WTC11 (cell line): ENCODE data around the gene SLC22A15.

Experiments
- CREB1 ChIP-seq: sonication (generic); formaldehyde crosslinking; IDR thresholded peaks from 2 replicates; pipeline ENCODE4 v1.8.0; 2023; ENCODE audit warnings: mild to moderate bottlenecking, missing genetic modification reagents
- CTCF ChIP-seq: fragments of 200-600 bp; IDR thresholded peaks from 2 replicates; pipeline ENCODE4 v1.8.0; 2022; ENCODE audit warnings: antibody characterized with exemption
- KAT7 ChIP-seq: sonication (generic); formaldehyde crosslinking; IDR thresholded peaks from 2 replicates; pipeline ENCODE4 v1.8.1; 2023; ENCODE audit warnings: missing genetic modification reagents, mild to moderate bottlenecking, borderline replicate concordance
- NFATC4 ChIP-seq: fragments of 250-450 bp; sonication (Bioruptor Pico); IDR thresholded peaks from 2 replicates; pipeline ENCODE4 v1.9.0; 2021; ENCODE audit warnings: mild to moderate bottlenecking
- NR3C1 ChIP-seq: sonication (generic); formaldehyde crosslinking; conservative IDR thresholded peaks from 2 replicates; pipeline ENCODE4 v1.8.1; 2023; ENCODE audit warnings: low read depth, mild to moderate bottlenecking, missing genetic modification reagents
- RELA ChIP-seq: sonication (generic); formaldehyde crosslinking; IDR thresholded peaks from 2 replicates; pipeline ENCODE4 v1.8.1; 2022; ENCODE audit warnings: missing genetic modification reagents, mild to moderate bottlenecking, borderline replicate concordance
- ZNF138 ChIP-seq: sonication (generic); formaldehyde crosslinking; conservative IDR thresholded peaks from 2 replicates; pipeline ENCODE4 v1.8.1; 2022; ENCODE audit warnings: mild to moderate bottlenecking, moderate library complexity, missing genetic modification reagents
- ZNF263 ChIP-seq: sonication (generic); formaldehyde crosslinking; IDR thresholded peaks from 2 replicates; pipeline ENCODE4 v1.8.1; 2022; ENCODE audit warnings: low read depth, mild to moderate bottlenecking, moderate library complexity, missing genetic modification reagents
- TF ChIP-seq, protein P1 (sequence below): sonication (generic); formaldehyde crosslinking; IDR thresholded peaks from 2 replicates; pipeline ENCODE4 v1.8.1; 2023; ENCODE audit warnings: mild to moderate bottlenecking, missing genetic modification reagents, moderate library complexity
- TF ChIP-seq, protein P2 (sequence below): sonication (generic); formaldehyde crosslinking; IDR thresholded peaks from 2 replicates; pipeline ENCODE4 v1.8.1; 2023; ENCODE audit warnings: mild to moderate bottlenecking, missing genetic modification reagents

GRCh38 chr1:116078699-116079223 lies 102.4 kb downstream of the SLC22A15 start:
- no peak for TF ChIP-seq CTCF
- TF ChIP-seq NFATC4 (CRISPR knock-in tag) = no peak
- TF ChIP-seq CREB1 = no peak
- no peak for TF ChIP-seq ZNF263
- no peak for TF ChIP-seq KAT7 (CRISPR knock-in tag)
- TF ChIP-seq, protein P1, sequence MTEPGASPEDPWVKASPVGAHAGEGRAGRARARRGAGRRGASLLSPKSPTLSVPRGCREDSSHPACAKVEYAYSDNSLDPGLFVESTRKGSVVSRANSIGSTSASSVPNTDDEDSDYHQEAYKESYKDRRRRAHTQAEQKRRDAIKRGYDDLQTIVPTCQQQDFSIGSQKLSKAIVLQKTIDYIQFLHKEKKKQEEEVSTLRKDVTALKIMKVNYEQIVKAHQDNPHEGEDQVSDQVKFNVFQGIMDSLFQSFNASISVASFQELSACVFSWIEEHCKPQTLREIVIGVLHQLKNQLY (CRISPR knock-in tag) = no peak
- TF ChIP-seq RELA (CRISPR knock-in tag) = no peak
- TF ChIP-seq ZNF138 (CRISPR knock-in tag) = no peak
- TF ChIP-seq NR3C1 (CRISPR knock-in tag) = no peak
- TF ChIP-seq, protein P2, sequence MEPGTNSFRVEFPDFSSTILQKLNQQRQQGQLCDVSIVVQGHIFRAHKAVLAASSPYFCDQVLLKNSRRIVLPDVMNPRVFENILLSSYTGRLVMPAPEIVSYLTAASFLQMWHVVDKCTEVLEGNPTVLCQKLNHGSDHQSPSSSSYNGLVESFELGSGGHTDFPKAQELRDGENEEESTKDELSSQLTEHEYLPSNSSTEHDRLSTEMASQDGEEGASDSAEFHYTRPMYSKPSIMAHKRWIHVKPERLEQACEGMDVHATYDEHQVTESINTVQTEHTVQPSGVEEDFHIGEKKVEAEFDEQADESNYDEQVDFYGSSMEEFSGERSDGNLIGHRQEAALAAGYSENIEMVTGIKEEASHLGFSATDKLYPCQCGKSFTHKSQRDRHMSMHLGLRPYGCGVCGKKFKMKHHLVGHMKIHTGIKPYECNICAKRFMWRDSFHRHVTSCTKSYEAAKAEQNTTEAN (CRISPR knock-in tag) = no peak
